Measurements from ENCODE around the gene MPV17L.
"Not testable (repeated sequence)": the region's sequence is repeated elsewhere in the genome, so short reads cannot be mapped to it uniquely, and the experiment has no call there.

MPV17L gene

DNA sequence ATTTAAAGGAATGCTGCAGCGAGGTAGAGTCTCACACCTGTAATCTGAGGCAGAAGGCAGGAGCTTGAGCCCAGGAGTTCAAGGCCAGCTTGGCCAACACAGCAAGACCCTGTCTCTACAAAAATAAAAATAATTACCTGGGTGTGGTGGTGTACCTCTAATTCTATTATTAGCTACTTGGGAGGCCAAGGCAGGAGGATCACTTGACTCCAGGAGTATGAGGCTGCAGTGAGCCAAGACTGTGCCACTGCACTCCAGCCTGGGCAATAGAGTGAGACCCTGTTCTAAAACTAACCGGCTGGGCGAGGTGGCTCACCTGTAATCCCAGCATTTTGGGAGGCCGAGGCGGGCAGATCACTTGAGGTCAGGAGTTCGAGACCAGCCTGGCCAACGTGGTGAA, 57.7 kb downstream of the MPV17L start:
- DNase-seq, result not testable (repeated sequence)

- DNase-seq, result not testable (repeated sequence)
Observed at GRCh38 chr16:15454933-15455332, 59.4 kb downstream of the MPV17L start.

GRCh38 chr16:15457400-15457799, 61.8 kb downstream of the MPV17L start:
- no peak for DNase-seq

GRCh38 chr16:15457958-15458357, 62.4 kb downstream of the MPV17L start:
- DNase-seq, result no peak

DNA sequence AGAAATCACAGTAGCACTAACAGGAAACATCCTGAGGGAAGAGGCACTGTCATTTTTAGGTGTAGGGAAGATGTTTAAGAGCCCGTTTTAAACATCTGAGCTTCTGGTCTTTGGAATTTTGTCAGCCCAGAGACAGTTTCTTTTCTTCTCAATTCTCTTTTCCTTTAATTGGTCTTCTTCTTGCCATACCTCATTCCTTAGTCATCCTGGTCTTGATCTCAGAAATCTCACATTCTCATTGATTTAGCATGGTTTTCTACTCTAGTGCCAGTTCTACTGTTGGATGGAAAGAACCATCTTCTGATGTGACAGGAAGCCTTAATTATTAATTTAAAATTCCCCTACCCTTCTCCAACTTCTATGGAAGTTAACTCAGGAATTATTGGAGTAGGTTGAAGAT, 64.2 kb downstream of the MPV17L start:
- DNase-seq, result no peak

- no peak for DNase-seq
Observed at GRCh38 chr16:15460601-15461000, 65.0 kb downstream of the MPV17L start.

GRCh38 chr16:15461376-15461775, 65.8 kb downstream of the MPV17L start:
- DNase-seq, result no peak
